CD4-positive, alpha-beta T cell treated with Interleukin-6 for 4 hours (primary cell): ENCODE results near the gene CFDP1.
"Not testable (repeated sequence)": the region's sequence is repeated elsewhere in the genome, so short reads cannot be mapped to it uniquely, and the experiment has no call there.

Experiments
- DNase-seq: peaks from one replicate; pipeline ENCODE4 v3.0.0-alpha.2; 2020; ENCODE audit warnings: mixed read lengths

Gene CFDP1

GRCh38 chr16:75432828-75433731 lies at the start of gene CFDP1:
TSS of gene CFDP1 (minus strand) at chr16:75433503. CDS start at chr16:75433352, 151 bp downstream.
- peak; percentile 96 for DNase-seq

DNA sequence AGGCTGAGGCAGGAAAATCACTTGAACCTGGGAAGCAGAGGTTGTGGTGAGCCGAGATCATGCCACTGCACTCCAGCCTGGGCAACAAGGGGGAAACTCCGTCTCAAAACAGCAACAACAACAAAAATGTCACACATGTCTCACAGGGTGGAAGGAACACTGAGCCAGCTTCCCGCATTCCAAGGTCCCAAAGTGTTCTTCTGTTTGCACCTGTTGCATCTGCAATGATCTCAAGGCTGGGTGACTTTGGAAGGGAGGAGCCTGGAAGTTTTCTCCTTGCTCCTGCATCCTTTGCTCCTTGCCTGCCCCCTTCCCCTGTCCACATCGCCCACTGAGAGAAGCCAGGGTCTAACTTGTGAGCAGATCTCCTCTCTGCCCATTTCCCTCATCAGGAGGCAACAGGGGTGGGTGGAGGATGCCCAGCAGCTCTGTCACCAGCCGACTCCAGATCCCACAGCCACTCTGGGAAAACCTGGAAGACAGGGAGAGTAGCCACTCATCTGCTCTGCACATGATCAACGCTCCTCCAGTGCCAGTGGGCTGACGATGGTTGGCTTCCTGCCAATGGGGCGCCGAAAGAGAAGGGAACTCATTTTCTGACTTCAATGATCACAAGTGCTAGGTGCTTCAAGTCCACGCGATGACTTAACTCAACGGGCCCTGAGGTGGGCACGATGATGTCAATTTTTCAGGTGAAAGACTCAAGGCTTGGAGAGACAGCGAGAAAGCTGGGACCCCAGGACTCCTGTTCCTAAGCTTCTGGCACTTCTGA lies 49.3 kb upstream of the CFDP1 start:
- DNase-seq: no peak

DNA sequence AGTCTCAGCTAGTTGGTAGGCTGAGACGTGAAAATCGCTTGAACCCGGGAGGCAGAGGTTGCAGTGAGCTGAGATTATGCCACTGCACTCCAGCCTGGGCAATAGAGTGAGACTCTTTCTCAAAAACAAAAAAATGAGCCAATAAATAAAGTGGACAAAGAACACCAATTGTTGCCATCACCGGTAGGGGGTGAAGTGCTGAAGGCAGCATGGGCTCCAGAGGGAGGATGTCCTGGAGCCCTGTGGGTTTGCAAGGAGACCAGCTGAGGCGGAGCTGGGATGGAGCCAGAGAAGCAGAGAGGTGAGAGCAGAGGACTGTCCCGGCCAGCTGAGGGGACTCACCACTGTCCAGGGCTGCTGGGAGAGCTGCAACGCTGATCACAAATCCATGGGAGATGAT lies 48.2 kb upstream of the CFDP1 start:
- DNase-seq: no peak

- no peak for DNase-seq
Observed at GRCh38 chr16:75479421-75479990, 46.2 kb upstream of the CFDP1 start.

GRCh38 chr16:75478480-75479345 lies 45.4 kb upstream of the CFDP1 start:
- DNase-seq: no peak

GRCh38 chr16:75477680-75478473 lies 44.6 kb upstream of the CFDP1 start:
- DNase-seq: no peak

GRCh38 chr16:75476817-75477216 lies 43.5 kb upstream of the CFDP1 start:
- DNase-seq: no peak

DNA sequence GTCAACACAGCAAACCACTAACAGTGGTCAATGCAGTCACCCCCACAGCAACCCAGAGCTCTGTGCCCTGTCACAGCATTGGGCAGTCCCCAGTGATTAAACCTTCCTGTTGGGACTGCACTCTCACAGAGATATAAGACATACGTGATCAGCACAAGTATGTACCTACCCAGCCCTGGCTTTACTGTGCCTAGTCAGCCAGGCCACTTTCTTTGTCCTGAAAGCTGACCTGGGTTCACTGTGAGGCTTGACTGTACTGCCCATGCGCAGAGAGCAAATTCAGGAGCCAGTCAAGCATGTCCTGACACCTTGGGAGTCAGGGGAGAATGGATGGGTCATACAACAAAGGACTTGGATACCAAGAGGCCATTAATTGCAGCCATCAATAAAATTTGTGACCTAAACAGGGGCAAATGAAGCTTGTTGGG lies 42.1 kb upstream of the CFDP1 start:
- no peak for DNase-seq

DNA sequence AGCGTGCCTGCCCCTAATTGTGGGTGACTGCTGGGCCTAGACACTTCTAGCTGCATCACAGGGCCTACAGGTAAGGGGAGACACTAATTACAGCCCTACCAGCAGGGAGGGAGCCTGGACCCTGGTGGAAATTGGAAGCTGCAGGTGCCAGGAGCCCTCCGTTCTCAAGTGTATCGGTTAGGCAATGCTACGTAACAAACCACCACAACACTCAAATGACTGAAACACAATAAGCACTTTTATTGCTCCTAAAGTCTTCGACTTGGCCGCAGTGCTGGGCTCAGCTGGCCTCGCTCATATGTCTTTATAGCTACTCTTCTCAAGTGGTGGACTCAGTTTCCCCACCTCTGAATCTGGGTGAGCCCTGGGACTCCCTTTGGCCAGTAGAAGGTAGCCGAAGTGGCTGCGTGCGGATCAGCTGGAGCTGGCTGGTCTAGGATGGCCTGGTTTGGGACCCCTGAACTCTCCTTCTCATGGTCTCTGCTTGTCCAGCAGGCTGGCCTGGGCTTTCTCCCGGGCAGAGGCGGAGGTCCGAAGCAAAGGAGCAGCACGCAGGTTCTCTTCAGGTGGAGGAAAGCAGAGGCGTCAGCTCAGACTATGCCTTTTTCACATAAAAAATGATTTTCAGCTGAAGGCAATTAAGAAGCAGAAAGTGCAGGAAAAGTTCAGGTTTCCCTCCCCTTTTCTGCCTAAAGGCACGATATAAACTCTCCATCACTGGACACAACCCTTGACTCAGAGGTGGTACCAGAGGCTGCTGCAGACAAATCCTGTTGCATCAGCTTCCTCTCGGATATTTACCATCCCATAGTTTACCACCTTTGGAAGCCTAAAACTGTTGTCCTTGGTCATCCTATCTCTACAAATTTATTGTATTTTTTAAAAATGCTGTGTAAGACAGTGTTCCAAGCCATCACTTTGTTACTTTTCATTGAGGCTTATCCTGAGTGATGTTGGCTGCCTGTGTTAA lies 39.9 kb upstream of the CFDP1 start:
- DNase-seq: no peak

DNA sequence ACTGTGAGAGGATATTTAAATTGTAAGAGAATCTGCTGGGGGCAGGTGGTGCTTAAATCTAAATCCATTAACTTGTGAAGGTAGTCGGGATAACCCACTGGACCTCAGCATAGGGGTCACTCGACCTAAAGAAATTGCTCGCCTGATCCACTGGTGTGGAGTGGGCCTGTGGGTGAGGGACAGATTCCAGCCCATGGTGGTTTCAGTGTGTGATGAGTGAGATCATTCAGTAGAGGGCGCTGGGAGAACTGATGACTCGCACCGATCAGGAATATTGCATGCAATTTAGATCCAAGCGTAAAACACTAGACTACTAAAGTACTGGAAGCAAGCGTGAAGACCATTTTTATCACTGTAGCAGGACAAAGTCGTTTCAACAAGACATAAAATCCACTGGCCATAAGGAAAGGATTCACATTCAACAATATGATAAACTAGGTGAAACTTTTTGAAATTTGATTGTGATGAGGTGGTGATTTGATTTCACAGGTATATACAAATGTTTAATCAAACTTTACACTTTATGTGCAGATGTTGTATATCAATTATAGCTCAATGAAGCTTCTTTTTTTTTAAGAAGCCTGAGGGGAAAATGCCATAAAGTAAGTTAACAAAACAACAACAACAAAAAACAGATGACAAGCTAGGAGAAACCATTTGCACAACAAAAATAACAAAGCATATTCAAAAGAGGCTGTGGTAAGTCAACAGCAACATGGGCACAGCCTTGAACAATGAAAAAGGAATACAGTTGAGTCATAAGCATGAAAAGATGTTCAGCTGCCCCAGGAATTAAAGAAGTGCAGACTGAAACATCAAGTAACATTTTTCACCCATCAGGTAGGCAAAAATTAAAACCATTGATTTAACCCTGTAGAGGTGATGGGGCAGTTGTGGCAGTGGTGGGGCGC lies 38.7 kb upstream of the CFDP1 start:
- DNase-seq: peak; percentile 56

DNA sequence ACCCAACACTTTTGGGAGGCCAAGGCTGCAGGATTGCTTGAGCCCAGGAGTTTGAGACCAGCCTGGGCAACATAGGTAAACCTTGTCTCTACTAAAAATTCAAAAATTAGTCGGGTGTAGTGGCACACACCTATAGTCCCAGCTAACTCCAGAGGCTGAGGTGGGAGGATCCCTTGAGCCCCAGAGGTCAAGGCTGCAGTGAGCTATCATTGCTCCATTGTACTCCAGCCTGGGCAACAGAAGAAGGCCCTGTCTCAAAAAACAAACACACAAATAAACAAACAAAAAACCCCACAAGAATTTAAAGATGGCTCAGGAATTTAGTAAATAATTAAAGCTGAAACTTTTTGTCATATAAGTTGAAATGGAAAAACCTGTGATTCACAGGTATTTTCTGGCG lies 33.5 kb upstream of the CFDP1 start:
- no peak for DNase-seq

DNA sequence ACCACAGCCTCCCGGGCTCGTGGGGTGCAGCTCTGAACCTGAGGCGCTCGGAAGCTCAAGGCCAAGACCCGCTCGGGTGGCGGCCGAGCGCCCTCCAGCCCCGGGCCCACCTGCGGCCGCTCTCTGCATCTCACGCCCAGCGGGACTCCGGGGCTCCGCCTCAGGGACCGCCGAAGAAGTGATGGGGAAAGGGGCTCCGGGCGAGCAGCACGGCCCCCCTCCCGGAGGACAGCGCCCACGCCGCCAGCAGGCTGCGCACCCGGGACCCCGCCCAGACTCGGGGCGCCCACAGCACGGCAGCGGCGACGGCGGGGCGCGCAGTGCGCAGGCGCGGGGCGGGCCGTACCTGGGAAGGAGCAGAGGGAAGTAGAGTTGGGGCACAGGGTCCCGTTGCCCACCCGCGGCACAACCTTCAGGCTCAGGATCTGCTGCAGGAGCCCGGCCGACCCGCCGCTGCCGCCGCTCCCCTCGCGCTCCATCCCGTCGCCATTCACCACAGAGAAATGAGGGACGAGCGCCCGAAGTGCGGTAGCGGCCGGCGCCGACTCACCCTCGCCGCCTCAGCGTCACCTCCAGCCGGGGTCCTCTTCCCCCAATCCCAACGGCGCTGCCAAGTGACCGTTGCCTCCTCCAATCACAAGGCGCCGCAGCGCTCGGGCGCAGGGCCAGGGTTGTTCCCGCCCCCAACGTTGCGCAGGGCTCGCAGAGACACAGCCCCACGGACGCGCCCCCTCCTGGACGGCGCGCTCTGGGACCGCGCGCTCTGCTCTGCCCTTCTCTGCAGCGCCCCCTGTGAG lies 31.0 kb upstream of the CFDP1 start, which contains the start of gene TMEM170A:
Gene TMEM170A (minus strand): TSS at position 568 of the 797 bp plus-strand sequence. CDS start 89 bp downstream, at position 479.
- DNase-seq: peak; percentile 99

GRCh38 chr16:75463389-75464121 lies 30.3 kb upstream of the CFDP1 start:
- not testable (repeated sequence) for DNase-seq

DNA sequence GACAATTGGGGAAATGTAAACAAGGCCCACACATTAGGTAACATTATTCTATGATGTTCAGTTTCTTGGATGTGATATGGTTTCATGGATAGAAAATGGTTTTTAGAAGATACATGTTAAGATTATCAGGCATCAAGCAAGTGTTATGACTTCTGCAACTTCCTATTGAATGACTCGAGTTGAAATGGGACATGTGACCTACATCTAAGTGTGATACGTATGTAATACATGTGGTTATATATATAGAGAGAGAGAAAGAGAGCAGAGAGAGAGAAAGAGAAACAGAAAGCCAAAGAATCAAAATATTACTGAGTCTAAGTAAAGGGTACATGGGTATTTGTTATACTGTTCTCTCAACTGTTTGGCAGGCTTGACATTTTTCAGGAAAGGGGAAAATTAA lies 29.5 kb upstream of the CFDP1 start:
- DNase-seq: no peak

DNA sequence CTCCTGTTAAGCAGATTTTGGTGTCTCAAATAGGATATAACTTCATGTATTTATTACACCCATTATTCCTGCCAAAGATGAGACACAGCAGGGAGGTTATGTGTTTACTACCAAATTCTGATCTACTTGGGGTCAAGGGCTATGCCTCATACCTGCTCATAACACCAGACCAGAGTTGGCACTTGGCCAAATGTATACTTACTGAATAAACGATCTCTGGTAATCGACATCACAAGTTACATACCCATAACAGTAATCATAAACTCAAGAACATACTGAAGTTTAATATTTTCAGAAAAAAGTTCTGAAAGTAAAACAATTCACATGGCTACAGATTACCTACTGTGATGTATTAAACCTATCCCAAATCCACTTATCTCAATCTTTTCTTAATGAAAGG lies 28.3 kb upstream of the CFDP1 start:
- DNase-seq: no peak

DNA sequence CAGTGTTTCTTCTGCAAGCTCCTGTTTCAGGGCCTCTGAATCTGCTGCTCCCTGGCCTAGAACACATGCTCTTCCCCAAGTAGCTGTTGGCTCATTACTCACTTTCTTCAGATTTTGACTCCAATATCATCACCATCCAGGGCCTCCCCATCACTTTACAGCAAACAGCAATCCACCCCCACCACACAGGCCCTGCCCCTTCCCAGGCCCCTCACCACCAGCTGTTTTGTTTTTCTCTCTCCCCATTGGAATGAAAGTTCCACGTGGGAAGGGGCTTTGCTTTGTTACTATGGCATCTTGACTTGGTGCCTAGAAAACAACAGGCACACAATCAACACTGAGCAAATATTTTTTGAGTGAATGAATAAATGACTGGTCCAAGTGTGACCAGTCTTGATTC lies 27.1 kb upstream of the CFDP1 start:
- no peak for DNase-seq

GRCh38 chr16:75459691-75460090 lies 26.4 kb upstream of the CFDP1 start:
- no peak for DNase-seq

GRCh38 chr16:75458439-75458838 lies 25.1 kb upstream of the CFDP1 start:
- DNase-seq: no peak
